T47D (cell line): ENCODE data around the gene TREX2.

Source experiments
- DNase-seq, 2 experiments: peaks; one replicate each; pipeline versions ENCODE4 v3.0.0 to v3.0.0-alpha.2; 2011 to 2012; ENCODE audit warnings: low read depth in 1 of 2, low spot score in 1 of 2
- JUND ChIP-seq: IDR thresholded peaks from 2 replicates; pipeline ENCODE4 v1.6.1; 2012; ENCODE audit warnings: low read depth
- in situ Hi-C: cut with HindIII; loops from 2 replicates; pipeline ENCODE4 v1.10.0; 2016; ENCODE audit warnings: low sequenced_read_pairs, low pct_unique_long_range_greater_than_20kb

Gene TREX2

GRCh38 chrX:153457827-153458466, 12.1 kb upstream of the TREX2 start:
- no peak for DNase-seq
- in situ Hi-C loops = no loop called here
- TF ChIP-seq JUND = no peak

GRCh38 chrX:153457136-153457825, 11.4 kb upstream of the TREX2 start:
- TF ChIP-seq JUND = no peak
- in situ Hi-C loops = no loop called here
- DNase-seq = no peak

GRCh38 chrX:153456704-153457103, 10.8 kb upstream of the TREX2 start:
- no peak for DNase-seq
- in situ Hi-C loops = no loop called here
- TF ChIP-seq JUND = no peak

- in situ Hi-C loops = no loop called here
- DNase-seq = peak in 1 of 2 experiments; percentile 1
- TF ChIP-seq JUND = no peak
Observed at GRCh38 chrX:153456161-153456560, 10.3 kb upstream of the TREX2 start.

- in situ Hi-C loops = no loop called here
- no peak for TF ChIP-seq JUND
- DNase-seq = no peak
Observed at GRCh38 chrX:153455571-153455970, 9.7 kb upstream of the TREX2 start.

- TF ChIP-seq JUND = no peak
- in situ Hi-C loops = no loop called here
Observed at GRCh38 chrX:153454901-153455550, 9.2 kb upstream of the TREX2 start.

GRCh38 chrX:153450949-153451277, 5.1 kb upstream of the TREX2 start:
- in situ Hi-C loops = no loop called here
- no peak for TF ChIP-seq JUND

More at GRCh38 chrX:153454901-153455550, 9.2 kb upstream of the TREX2 start:
- no peak for DNase-seq

GRCh38 chrX:153450114-153450948, 4.5 kb upstream of the TREX2 start:
- no peak for DNase-seq
- in situ Hi-C loops = no loop called here
- no peak for TF ChIP-seq JUND

More at GRCh38 chrX:153450949-153451277, 5.1 kb upstream of the TREX2 start:
- DNase-seq = no peak

GRCh38 chrX:153449368-153450113, 3.7 kb upstream of the TREX2 start:
- no peak for DNase-seq
- no peak for TF ChIP-seq JUND
- in situ Hi-C loops = no loop called here

GRCh38 chrX:153448556-153449367, 2.9 kb upstream of the TREX2 start:
- no peak for TF ChIP-seq JUND
- in situ Hi-C loops = no loop called here
- DNase-seq = no peak

- no peak for DNase-seq
- in situ Hi-C loops = no loop called here
- no peak for TF ChIP-seq JUND
Observed at GRCh38 chrX:153447581-153447960, 1.7 kb upstream of the TREX2 start.
